GM06990 (cell line): ENCODE measurements around the gene C1QTNF5.
A peak's percentile ranks its signal among the peaks of the same experiment; 100 is the strongest.

Experiments used
- DNase-seq: peaks from one replicate; pipeline ENCODE4 v3.0.0-alpha.2; 2011; ENCODE audit not compliant: insufficient read length; ENCODE audit errors: extremely low read depth
- H3K27me3 ChIP-seq: replicated peaks from 2 replicates; pipeline ENCODE4 v1.6.0; 2011; ENCODE audit warnings: low read length; ENCODE audit not compliant: control insufficient read depth, insufficient read depth
- H3K36me3 ChIP-seq: 2 replicates; pipeline ENCODE4 v1.5.1; 2011; ENCODE audit warnings: low read length; ENCODE audit not compliant: control insufficient read depth, insufficient read depth
- H3K4me3 ChIP-seq: replicated peaks from 2 replicates; pipeline ENCODE4 v1.5.1; 2011; ENCODE audit warnings: low read depth, mild to moderate bottlenecking, control low read depth, low read length
- TF ChIP-seq, protein P1 (sequence below): IDR thresholded peaks from 2 replicates; pipeline ENCODE4 v1.5.1; 2011; ENCODE audit warnings: low read length, control low read depth, mild to moderate bottlenecking, inconsistent platforms; ENCODE audit not compliant: insufficient read depth, poor library complexity, severe bottlenecking

C1QTNF5 gene

DNA sequence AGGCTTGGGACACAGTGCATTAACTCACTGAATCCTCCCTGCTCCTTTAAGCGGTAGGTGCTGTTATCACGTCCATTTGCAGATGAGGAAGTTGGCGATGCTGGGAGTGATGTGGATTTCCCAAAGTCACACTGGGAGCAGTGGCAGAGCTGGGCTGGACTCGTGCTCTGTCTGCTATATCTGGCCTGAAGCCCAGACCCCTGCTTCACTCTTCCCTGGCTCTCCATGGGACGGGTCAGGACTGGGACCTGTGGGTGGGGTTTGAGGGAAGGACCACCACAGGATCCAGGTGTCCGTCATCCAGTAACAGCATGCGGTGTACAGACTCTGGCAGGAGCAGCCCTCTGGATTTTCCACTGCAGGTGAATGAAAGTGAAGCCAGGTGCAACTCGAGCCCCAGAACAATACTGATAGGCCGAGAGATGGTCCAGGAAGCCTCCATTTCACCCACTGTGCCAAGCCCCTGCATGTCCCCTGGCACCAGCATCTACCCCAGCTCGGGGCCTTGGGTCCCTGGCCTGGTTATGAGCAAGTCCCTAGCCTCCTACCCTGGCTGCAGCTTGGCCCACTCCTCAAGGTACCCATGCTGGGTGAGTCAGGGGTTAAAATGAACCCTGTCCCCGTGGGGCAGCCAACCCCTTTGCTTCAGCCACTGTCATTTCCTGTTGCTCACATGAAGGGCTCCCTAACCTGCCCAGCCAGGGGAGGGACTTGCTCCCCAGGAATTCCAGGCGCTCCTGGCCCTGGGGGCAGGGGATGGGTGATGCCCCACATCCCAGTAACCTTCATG, 36.6 kb upstream of the C1QTNF5 start:
- H3K27me3 ChIP-seq: no peaks in the 10 kb centered on the region; the same call in none of the 2 replicates
- no peak overlapping the region for H3K4me3 ChIP-seq
- H3K36me3 ChIP-seq: no peaks in the 10 kb centered on the region
- no peak for DNase-seq
- TF ChIP-seq, protein P1, sequence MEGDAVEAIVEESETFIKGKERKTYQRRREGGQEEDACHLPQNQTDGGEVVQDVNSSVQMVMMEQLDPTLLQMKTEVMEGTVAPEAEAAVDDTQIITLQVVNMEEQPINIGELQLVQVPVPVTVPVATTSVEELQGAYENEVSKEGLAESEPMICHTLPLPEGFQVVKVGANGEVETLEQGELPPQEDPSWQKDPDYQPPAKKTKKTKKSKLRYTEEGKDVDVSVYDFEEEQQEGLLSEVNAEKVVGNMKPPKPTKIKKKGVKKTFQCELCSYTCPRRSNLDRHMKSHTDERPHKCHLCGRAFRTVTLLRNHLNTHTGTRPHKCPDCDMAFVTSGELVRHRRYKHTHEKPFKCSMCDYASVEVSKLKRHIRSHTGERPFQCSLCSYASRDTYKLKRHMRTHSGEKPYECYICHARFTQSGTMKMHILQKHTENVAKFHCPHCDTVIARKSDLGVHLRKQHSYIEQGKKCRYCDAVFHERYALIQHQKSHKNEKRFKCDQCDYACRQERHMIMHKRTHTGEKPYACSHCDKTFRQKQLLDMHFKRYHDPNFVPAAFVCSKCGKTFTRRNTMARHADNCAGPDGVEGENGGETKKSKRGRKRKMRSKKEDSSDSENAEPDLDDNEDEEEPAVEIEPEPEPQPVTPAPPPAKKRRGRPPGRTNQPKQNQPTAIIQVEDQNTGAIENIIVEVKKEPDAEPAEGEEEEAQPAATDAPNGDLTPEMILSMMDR: no peak

DNA sequence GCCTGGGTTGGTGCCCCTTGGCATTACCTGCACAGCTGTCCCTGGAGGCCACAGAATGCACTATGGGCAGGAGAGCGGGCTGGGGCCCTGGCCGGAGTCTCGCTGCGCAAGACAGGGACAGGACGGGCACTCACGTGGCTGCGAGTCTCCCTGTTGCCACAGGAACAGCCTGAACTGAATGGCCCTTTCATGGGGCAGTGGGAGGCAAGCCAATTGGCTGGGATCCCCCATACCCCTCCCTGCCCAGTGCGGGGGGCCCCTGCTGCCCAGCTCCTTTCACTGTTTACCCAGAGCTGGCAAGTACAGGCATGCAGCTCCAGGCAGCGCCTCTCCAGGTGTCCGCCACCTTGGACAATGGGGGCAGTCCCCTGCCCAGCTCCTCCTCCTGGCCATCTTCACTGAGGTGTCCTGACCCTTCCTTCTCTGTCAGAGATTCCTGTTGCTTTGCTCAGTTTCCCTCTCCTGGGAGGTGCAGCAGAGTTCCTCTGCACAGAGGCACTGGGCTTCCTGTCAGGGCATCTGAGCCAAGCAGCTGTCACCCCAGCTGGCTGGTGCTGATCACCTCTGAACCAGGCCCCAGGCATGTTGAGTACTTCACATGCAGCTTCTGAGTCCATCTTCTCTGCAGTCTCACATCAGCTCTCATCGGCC, 35.6 kb upstream of the C1QTNF5 start:
- Histone ChIP-seq H3K27me3 (no peaks in the 10 kb centered on the region; the same call in none of the 2 replicates), H3K36me3 (no peaks in the 10 kb centered on the region), H3K4me3 (no peak overlapping the region)
- no peak for DNase-seq
- TF ChIP-seq, protein P1: no peak

DNA sequence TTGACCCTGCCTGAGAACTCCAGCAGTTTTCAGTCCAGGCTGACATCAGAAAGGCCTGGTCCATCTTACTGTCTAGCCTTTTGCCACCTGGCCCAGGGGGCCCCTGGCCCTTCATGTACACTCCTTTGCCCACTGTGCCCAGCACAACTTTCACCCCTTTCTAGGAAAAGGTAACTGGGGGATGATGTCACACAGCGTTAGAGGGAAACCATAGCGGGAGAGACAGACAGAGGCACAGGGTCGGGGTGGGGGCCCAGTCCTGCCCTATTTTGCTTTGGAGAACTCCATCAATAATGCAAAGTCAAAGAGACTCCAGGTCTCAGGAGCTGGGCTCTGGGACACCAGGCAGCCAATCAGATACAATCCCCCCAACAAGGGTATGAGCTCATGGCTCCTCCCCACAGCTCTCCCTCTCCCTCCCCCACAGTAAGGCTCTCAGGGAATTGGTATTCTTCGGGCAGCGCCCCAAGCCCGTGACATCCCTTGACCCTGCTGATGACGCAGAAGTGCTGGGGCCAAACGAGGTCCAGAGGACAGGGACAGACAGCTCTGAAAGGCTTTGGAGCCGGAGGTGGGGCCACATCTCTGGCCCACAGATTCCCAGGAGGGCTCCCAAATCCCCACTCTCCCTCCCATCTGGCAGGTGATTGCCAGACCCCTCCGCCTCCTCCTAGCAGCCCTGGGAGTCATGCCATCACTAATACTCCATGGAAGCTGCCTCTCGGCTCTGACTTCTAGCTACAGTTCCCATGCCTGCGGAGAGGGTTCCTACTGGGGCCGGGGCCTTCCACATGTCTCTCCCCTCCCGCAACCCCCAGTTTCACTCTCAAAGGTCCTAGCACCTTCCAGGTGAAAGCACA, 34.9 kb upstream of the C1QTNF5 start:
- DNase-seq: no peak
- Histone ChIP-seq H3K27me3 (no peaks in the 10 kb centered on the region; the same call in 1 of the 2 replicates), H3K4me3 (no peak overlapping the region), H3K36me3 (no peaks in the 10 kb centered on the region)
- TF ChIP-seq, protein P1: no peak

DNA sequence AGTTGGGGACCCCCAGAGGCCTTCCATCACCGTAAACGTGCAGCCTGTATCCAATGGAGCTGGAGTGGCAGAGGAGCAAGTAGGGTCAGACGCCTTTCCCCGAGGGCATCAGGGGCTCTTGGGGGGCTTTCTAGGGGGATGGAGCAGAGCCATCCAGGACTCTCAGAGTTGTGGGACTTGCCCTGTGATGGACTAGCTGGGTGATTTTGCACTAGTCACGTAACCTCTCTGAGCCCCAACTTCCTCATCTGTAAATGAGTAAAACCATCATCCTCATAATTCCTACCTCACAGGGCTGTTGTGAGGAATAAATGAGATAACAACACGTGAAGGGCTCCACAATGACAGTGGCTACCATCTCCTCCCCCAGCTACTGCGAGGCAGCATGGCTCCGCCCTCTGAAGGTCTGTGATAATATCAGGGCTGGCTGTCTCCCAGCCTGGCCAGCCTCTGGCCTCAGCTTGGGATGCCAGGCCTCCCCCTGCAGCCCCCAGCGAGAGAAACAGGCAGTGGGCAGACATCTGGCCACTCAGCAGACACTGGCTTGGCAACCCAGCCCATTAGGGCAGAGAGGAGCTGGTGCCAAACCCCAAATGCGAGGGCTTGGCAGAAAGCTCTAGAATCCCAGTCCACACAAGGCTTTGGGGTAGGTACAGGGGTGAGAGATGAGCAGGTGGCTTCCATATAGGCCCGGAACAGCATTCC, 34.1 kb upstream of the C1QTNF5 start:
- DNase-seq: no peak
- TF ChIP-seq, protein P1: no peak
- Histone ChIP-seq H3K27me3 (no peaks in the 10 kb centered on the region), H3K4me3 (no peak overlapping the region), H3K36me3 (no peaks in the 10 kb centered on the region)

DNA sequence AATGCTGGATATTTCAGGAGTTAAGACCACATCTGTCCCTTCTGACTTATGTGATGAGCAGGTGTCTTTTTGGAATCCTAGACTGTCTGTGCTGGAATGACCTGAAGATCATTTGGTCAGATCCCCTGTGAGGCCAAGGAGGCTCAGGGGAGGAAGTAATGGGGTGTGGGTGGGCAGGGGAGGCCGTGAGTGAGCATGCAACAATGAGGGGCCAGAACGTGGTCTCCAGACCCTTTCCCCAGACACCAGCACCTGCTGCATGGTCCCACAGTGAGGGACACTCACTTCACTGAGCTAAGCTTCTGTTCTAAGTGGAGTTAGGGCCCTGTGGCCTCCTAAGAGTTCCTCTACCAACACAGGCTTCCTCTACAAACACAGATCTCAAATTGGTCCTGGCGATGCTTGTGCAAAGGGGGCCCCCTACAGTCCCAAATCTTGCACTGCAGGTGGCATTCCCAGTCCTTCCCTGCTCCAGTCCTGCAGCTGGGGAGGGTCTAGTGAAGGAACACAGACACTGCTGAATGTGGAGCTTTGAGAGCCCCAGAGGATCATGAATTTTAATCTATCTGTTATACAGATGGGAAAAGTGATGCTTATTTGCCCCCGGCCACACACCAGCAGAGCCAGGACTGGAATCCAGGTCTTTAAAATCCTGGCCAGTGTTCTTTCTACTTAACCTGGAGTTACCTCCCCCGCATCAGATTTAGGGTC, 33.4 kb upstream of the C1QTNF5 start:
- TF ChIP-seq, protein P1: peak; percentile 86
- no peak for DNase-seq
- Histone ChIP-seq H3K4me3 (no peak overlapping the region), H3K36me3 (no peaks in the 10 kb centered on the region), H3K27me3 (no peaks in the 10 kb centered on the region; the same call in 1 of the 2 replicates)
